Measurements from ENCODE around the gene RABGGTA.

The RABGGTA gene

DNA sequence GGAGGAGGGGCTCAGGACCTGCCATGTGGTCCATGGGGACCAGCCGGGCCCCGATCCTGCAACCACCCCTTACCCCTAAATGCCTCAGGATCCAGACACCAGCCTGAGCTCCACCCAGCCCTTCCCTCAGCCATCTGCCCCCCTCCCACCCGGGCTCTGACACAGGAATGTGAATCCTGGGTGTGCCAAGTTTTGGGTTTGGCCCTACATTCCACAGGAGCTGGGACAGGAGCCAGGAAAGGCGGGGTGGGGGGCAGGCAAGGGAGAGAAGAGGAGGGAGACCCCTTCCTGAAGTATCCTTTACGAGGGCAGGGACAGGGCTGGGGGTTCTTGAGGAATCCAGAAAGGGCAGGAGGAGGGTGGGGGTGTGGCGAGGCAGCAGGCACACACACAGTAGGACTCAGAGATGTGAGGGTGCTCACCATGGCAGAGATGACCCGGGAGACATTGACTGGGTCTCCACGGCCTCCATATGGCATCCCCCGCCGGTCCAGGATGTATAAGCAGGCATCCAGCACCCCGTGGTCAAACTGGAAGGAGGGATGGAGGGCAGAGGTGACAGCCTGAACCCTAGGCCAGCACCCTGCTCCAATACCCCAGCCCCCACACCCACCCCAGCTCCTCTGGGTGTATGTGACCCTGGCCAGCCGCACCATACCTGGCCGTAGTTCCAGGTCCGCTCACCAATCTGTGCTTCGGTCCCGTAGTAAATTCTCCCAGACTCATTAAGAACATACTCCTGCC is 11.9 kb downstream of the RABGGTA start:
- H3K4me1 ChIP-seq (ENCODE audit: insufficient read depth, low read length, severe bottlenecking) = no peaks in the 10 kb centered on the region
- H3K27me3 ChIP-seq (ENCODE audit: insufficient read depth, low read length) = no peaks in the 10 kb centered on the region
- H4K20me1 ChIP-seq (ENCODE audit: insufficient read depth, low read length) = no peaks in the 10 kb centered on the region
- TF ChIP-seq EZH2 (IDR thresholded peaks at IDR 0.05; ENCODE audit: borderline replicate concordance, low read length) = no peak
- TF ChIP-seq, protein P1, sequence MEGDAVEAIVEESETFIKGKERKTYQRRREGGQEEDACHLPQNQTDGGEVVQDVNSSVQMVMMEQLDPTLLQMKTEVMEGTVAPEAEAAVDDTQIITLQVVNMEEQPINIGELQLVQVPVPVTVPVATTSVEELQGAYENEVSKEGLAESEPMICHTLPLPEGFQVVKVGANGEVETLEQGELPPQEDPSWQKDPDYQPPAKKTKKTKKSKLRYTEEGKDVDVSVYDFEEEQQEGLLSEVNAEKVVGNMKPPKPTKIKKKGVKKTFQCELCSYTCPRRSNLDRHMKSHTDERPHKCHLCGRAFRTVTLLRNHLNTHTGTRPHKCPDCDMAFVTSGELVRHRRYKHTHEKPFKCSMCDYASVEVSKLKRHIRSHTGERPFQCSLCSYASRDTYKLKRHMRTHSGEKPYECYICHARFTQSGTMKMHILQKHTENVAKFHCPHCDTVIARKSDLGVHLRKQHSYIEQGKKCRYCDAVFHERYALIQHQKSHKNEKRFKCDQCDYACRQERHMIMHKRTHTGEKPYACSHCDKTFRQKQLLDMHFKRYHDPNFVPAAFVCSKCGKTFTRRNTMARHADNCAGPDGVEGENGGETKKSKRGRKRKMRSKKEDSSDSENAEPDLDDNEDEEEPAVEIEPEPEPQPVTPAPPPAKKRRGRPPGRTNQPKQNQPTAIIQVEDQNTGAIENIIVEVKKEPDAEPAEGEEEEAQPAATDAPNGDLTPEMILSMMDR (IDR thresholded peaks at IDR 0.05; ENCODE audit: low read length) = no peak
- no peak overlapping the region for H3K4me2 ChIP-seq (ENCODE audit: low read length)
- H3K4me3 ChIP-seq (ENCODE audit: low read depth, low read length, poor library complexity, severe bottlenecking) = no peak overlapping the region
- H3K36me3 ChIP-seq (ENCODE audit: insufficient read depth, low read length) = no peaks in the 10 kb centered on the region
- no peak overlapping the region for H3K27ac ChIP-seq (ENCODE audit: low read depth, low read length, poor library complexity, severe bottlenecking)
- H3K79me2 ChIP-seq (ENCODE audit: insufficient read depth, low read length) = no peaks in the 10 kb centered on the region
- H3K9me3 ChIP-seq (ENCODE audit: low read length) = no peaks in the 10 kb centered on the region
- no peak overlapping the region for H2AFZ ChIP-seq (ENCODE audit: low read length)
- no peak overlapping the region for H3K9ac ChIP-seq (ENCODE audit: low read length)
- H3F3A ChIP-seq (ENCODE audit: insufficient read depth, low read length) = no peaks in the 10 kb centered on the region
- no peaks in the 10 kb centered on the region for H3K9me2 ChIP-seq (ENCODE audit: low read depth, low read length)

DNA sequence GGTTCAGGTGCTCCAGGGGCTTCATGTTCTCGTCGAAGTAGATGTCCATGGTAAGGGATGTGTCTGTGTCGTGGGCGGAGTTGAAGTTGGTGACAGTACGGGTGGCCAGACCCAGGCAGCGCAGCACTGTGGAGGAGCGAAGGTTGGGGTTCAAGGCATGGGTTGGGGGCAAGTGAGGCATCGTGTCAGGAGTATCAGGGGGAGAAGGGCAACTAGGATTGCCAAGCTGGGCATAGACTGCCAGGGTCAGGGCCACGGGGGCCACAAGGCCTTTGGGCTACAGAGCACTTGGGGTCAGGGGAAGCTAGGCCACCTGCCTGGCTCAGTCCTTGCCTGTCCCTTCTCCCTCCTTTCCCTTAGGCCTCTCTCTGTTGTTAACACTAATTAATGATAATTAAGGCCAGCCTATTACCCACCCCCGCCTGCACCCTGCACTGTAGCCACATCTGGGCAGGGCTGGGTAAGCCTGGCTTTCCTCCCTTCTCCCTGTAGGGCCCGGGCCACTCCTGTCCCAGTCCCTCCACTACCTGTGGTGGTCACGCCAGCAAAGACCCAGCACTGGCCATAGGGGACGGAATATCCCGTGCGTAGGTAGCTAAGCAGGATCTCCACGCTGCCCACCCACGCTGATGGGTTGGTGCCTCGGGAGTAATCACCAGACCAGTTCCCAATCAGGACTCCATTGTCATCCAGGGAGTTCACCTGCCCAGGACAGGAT is 12.7 kb downstream of the RABGGTA start:
- no peaks in the 10 kb centered on the region for H3K4me1 ChIP-seq (ENCODE audit: insufficient read depth, low read length, severe bottlenecking)
- no peaks in the 10 kb centered on the region for H3K27me3 ChIP-seq (ENCODE audit: insufficient read depth, low read length)
- TF ChIP-seq, protein P1 (IDR thresholded peaks at IDR 0.05; ENCODE audit: low read length) = no peak
- TF ChIP-seq EZH2 (IDR thresholded peaks at IDR 0.05; ENCODE audit: borderline replicate concordance, low read length) = no peak
- no peak overlapping the region for H3K27ac ChIP-seq (ENCODE audit: low read depth, low read length, poor library complexity, severe bottlenecking)
- H3F3A ChIP-seq (ENCODE audit: insufficient read depth, low read length) = no peaks in the 10 kb centered on the region
- H3K36me3 ChIP-seq (ENCODE audit: insufficient read depth, low read length) = no peaks in the 10 kb centered on the region
- no peaks in the 10 kb centered on the region for H3K9me2 ChIP-seq (ENCODE audit: low read depth, low read length)
- no peaks in the 10 kb centered on the region for H3K79me2 ChIP-seq (ENCODE audit: insufficient read depth, low read length)
- H3K9me3 ChIP-seq (ENCODE audit: low read length) = no peaks in the 10 kb centered on the region
- no peak overlapping the region for H2AFZ ChIP-seq (ENCODE audit: low read length)
- H4K20me1 ChIP-seq (ENCODE audit: insufficient read depth, low read length) = no peaks in the 10 kb centered on the region
- no peak overlapping the region for H3K4me2 ChIP-seq (ENCODE audit: low read length)
- H3K9ac ChIP-seq (ENCODE audit: low read length) = no peak overlapping the region
- no peak overlapping the region for H3K4me3 ChIP-seq (ENCODE audit: low read depth, low read length, poor library complexity, severe bottlenecking)

DNA sequence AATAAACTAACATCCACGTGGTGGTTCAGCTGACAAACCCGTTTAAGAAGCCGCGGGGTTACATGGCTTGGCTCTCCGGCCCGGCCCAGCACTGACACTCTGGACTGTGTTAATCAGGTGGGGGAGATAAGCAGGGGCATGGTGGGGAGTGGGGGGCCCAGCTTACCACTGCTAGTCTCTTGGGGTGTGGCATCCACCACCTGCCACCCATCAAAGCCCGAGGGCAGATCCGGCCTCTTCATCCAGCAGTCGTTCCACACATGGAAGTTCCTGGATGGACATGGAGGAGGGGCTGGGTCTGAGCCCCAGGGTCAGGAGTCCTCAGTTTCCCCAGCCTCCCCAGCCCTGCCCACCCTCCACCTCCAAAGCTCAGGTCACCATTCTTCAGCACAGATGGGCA is 13.3 kb downstream of the RABGGTA start:
- Histone ChIP-seq H3K9me3 (ENCODE audit: low read length) (no peaks in the 10 kb centered on the region), H4K20me1 (ENCODE audit: insufficient read depth, low read length) (no peaks in the 10 kb centered on the region), H3K36me3 (ENCODE audit: insufficient read depth, low read length) (no peaks in the 10 kb centered on the region), H3K9me2 (ENCODE audit: low read depth, low read length) (no peaks in the 10 kb centered on the region), H3K9ac (ENCODE audit: low read length) (no peak overlapping the region), H3K79me2 (ENCODE audit: insufficient read depth, low read length) (no peaks in the 10 kb centered on the region), H3K4me1 (ENCODE audit: insufficient read depth, low read length, severe bottlenecking) (no peaks in the 10 kb centered on the region), H3F3A (ENCODE audit: insufficient read depth, low read length) (no peaks in the 10 kb centered on the region), H3K27ac (ENCODE audit: low read depth, low read length, poor library complexity, severe bottlenecking) (no peak overlapping the region), H3K4me2 (ENCODE audit: low read length) (no peak overlapping the region), H3K4me3 (ENCODE audit: low read depth, low read length, poor library complexity, severe bottlenecking) (no peak overlapping the region), H2AFZ (ENCODE audit: low read length) (no peak overlapping the region), H3K27me3 (ENCODE audit: insufficient read depth, low read length) (no peaks in the 10 kb centered on the region)
- TF ChIP-seq, protein P1 (IDR thresholded peaks at IDR 0.05; ENCODE audit: low read length) = no peak
- TF ChIP-seq EZH2 (IDR thresholded peaks at IDR 0.05; ENCODE audit: borderline replicate concordance, low read length) = no peak

Measured in OCI-LY1 (cell line).